ENCODE results near the gene MRPS21.
"Not testable (repeated sequence)": the region's sequence is repeated elsewhere in the genome, so short reads cannot be mapped to it uniquely, and the experiment has no call there.

MRPS21 gene

DNA sequence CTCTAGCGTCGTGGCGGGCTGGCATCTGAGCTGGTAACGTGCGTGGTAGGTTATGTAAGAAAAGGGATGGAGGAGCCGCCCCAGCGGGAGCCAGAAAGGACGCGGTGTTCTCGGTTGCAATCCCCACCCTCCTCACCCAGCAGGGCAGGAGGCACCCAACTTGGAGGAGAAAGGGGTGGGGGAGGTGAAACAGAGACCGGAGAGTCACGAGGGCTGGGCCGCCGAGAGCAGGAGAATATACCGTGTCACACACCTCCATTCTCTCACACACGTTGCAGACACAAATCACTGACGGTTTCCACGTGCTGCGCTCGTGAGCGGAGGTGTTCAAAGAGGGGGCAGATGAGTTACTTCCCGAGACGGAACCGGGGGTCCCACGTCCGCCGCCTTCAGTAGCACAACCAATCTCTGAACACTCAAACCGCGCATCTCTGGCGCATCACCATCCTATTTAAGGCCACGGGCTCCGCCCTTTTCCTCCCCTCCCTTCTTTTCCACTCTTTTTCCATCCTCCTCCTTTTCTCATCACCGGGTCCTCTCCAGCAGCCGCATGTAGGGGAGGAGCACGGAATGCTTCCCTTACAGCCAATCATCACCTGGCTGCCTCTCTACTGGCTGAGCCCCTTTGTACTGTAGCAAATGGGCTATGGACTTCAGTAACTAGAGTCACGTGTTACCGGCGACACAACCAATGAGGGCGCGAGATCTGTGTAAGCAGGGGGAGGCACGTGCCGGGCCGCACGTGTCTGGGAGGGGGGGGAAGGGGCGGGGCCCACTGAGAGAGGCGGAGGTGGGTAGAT is 11.7 kb upstream of the MRPS21 start, which contains the start of gene CIART:
Gene CIART (plus strand): TSS at position 797 of the 800 bp plus-strand sequence. CDS start 714 bp downstream, outside the sequence.
- DNase-seq: peak; percentile 84

- no peak for DNase-seq
Measured at GRCh38 chr1:150282558-150282958, 11.1 kb upstream of the MRPS21 start.

- no peak for DNase-seq
Measured at GRCh38 chr1:150283260-150283659, 10.4 kb upstream of the MRPS21 start.

DNA sequence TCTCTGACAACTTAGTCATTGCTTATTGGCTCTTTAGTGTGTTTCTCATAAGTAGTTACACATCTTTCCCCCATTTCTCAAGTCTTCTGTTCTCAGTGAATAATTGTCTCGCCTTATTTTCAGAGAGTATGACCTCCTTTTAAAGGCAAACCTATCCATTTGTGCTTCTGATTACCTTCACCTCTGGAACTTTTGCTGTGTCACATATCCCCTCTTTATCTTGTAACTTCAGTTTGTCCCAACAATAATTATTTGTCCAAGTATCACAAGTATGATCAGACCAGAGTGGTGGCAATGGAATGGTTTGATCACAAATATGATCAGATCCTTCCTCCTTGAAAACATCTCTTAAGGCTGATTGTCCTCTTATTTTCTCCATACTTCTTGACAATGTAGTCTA is 5.3 kb upstream of the MRPS21 start:
- DNase-seq: no peak

DNA sequence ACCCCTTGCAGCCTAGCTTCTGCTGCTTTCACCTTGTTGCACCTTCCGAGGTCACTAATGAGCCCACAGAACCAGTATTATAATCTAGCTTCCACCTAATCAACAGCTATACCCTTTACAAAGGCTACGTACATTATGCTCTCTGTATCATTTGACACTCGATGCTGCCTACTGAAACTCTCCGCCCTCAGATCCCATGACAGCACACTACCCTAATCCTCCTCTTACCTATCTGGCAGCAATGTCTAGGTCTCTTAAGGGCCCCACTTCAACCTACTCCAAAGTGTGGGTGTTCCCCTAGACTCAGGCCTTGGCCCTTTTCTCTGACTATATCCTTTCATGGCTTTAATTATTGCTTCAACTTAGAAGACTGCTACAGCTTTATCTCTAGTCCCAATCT is 4.8 kb upstream of the MRPS21 start:
- no peak for DNase-seq

GRCh38 chr1:150295476-150295875 is 1.8 kb downstream of the MRPS21 start:
- no peak for DNase-seq

DNA sequence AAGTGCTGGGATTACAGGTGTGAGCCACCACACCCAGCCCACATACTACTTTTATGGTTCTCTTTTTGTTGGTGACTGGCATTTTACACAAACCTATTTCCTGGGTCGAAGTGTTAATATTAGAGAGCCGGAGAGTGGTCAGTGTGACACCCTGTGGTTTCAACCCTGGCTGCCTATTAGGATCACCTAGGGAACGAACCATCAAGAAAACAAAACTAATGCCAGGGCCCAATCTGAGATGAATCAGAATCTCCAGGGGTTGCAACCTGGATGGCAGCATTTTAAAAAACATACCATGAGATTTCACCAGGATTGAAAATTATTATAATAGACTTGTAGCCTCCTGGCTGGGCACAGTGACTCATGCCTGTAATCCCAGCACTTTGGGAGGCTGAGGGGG is 6.1 kb downstream of the MRPS21 start:
- no peak for DNase-seq

- no peak for DNase-seq
Measured at GRCh38 chr1:150302338-150302737, 8.7 kb downstream of the MRPS21 start.

GRCh38 chr1:150302902-150303301 is 9.2 kb downstream of the MRPS21 start:
- no peak for DNase-seq

DNA sequence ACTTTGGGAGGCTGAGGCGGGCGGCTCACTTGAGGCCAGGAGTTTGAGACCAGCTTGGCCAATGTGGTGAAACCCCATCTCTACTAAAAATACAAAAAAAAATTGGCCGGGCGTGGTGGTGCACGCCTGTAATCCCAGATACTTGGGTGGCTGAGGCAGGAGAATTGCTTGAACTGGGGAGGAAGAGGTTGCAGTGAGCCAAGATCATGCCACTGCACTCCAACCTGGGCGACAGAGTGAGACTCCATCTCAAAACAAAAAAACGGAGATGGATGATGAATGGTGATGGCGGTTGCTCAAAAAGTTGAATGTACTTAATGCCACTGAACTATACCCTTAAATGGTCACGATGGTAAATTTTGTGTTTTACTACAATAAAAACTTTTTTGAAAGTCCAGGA is 14.9 kb downstream of the MRPS21 start:
- not testable (repeated sequence) for DNase-seq

DNA sequence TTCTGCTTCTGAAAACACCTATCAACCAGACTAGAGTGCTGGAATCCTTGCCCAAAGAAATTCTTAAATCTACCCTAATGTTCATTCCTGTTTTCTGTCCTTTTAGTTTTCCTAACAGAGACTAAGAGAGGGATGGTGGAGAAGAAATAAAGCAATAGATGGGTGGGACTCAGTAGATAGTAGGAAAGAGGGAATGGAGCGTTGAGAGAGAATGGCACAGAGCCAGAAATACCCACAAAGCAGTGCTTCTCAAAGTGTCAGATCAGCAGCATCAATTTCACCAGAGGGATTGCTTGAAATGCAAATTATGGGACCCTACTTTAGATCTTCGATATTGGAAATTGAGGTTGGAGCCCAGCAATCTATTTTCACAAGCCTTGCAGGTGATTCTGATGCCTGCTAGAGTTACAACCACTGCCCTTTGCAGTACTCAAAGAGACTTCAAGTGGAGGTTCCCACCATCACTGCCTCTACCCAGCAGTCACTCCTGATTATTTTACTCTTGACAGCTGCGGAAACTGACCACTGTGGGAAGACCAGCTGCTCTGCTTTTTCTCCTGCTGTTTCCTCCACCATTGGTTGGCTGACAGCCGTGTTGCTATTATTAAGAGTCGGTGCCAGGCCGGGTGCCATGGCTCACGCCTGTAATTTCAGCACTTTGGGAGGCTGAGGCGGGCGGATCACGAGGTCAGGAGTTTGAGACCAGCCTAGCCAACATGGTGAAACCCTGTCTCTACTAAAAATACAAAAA is 16.3 kb downstream of the MRPS21 start:
- DNase-seq: no peak

DNA sequence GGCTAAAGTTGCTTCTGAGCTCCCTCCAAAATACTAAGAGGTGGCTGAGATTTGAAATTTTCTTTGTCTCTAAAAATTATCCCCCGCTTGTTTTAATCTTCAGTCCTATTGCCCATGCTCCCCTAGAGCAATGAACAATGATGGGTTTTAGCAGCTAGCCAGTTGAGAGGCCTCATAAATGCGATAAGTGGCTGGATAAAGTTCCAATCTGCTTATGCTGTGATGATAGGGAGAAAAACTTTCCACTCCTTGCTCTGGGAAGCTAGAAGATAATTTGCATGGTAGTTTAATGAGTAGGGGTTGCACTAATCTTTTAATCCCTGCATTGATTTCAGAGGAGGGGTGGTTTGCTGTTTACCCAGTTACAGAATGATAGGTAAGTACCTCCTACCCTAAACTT is 18.1 kb downstream of the MRPS21 start:
- DNase-seq: no peak

DNA sequence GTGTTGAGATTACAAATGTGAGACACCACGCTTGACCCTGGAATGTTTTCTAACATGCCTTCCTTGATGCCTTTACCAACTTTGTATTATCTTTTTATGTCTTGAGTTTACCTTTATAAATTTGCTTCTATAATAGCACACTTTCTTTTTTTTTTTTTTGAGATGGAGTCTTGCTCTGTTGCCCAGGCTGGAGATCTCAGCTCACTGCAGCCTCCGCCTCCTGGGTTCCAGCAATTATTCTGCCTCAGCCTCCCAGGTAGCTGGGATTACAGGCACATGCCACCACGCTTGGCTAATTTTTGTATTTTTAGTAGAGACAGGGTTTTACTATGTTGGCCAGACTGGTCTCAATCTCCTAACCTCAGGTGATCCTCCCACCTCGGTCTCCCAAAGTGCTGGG is 21.0 kb downstream of the MRPS21 start:
- DNase-seq: not testable (repeated sequence)

DNA sequence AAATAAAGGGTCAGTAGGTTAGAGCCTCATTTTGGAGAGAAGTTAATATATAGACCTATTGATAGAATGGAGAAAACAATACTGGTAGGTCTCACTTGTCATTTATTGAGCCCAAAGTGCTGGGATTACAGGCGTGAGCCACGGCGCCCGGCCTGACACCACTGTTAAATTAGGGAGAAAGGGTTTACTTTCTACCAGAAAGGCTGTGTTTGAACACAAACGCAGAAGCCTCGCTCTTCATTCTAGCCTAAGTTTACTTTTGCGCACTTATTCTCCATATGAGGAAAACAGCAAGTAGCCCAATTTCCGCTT is 27.0 kb downstream of the MRPS21 start:
- no peak for DNase-seq

DNA sequence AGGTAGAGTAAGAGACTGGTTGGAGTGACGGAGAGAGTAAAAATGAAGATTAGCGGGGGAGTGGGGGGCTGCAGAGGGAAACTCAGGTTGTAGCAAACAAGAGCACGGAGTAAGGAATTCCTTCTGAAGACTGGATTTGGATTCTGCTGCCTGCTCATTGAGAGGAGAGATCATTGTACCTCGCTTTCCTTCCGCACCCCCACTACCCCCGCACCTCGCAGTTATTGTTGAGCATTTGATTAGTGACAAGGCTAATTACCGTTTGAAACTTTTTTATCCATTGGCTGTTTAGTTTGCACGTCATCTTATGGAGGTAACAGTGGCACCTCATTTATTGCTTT is 28.1 kb downstream of the MRPS21 start:
- DNase-seq: no peak

GRCh38 chr1:150322310-150322709 is 28.6 kb downstream of the MRPS21 start:
- no peak for DNase-seq

DNA sequence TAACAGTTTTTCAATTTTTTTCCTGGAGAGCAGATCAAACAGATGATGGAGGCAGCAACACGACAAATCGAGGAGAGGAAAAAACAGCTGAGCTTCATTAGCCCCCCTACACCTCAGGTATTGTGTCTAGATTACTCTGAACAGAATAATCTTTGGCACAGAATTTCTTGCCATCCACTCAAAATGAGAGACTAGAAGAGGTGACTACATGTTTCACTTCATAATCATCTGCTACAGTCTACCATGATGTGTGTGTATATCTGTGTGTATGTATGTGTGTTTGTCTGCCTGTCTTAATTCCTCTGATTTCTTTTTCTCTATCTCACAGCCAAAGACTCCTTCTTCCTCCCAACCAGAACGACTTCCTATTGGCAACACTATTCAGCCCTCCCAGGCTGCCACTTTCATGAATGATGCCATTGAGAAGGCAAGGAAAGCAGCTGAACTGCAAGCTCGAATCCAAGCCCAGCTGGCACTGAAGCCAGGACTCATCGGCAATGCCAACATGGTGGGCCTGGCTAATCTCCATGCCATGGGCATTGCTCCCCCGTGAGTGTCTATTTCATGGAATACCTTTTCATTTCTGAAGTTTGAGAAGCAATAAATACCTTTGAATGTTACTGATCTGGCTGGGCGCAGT is 39.1 kb downstream of the MRPS21 start:
- peak; percentile 28 for DNase-seq

DNA sequence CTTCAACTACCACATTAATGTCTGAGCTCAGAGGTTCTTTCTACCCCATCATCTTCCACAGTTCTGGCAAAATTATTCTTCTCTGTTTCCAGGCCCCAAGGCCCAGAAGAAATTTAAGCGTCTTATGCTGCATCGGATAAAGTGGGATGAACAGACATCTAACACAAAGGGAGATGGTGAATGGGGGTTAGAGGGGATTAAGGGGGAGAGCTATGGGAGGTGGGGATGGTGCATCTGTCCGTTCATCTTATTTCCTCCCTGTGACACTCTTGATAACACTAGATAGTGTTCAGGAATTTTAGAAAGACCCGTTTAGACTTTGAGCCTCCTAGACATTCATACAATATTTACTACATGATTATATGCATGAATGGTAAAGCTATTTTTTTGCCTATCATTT is 52.7 kb downstream of the MRPS21 start:
- no peak for DNase-seq

DNA sequence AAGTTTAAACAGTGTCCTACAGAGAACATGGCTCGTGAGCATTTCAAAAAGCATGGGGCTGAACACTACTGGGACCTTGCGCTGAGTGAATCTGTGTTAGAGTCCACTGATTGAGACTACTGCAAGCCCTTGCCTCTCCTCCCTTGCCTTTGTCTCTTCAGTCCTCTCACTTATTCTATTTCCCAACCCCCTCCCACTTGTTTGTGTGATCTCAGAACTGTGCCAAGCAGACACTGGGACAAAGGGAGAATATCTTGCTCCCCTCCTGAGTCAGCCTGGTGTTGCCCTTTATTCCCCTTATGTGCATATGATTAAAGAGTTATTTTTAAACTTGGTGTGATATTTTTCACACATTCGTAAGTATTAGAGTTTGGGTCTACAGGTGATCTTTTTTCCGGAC is 59.2 kb downstream of the MRPS21 start:
- peak; percentile 19 for DNase-seq
